Endothelial cell of umbilical vein (primary cell): ENCODE measurements around the gene ANKHD1. TPM values are rescaled to one million over a fixed set of nuclear protein-coding genes. Genes with fewer than 3 reads are reported as not detected.

ENCODE experiments used
- BruUV-seq: library from RNA; stranded (reverse); fragments of 400-500 nt; replicated peaks from 2 replicates; lab custom pipeline; 2021; lab: Mats Ljungman, UMichigan
- CTCF ChIA-PET: fragments of 300-600, 350-600 bp; sonication (Branson Sonifier 250); formaldehyde crosslinking; loops from one replicate; lab custom pipeline; 2021; ENCODE audit warnings: antibody characterized with exemption, inconsistent platforms; lab: Charles Lee
- POLR2A ChIA-PET: fragments of 300-600, 350-600 bp; sonication (Branson Sonifier 250); formaldehyde crosslinking; loops from one replicate; lab custom pipeline; 2021; ENCODE audit warnings: antibody characterized with exemption, inconsistent platforms; lab: Charles Lee
- DNase-seq: peaks from one replicate; pipeline ENCODE4 v3.0.0-alpha.2; 2011; ENCODE audit warnings: low read depth, low spot score
- FAIRE-seq: peaks from 2 replicates; lab custom pipeline; 2011; peaks lifted over from hg19 to GRCh38; lab: Jason Lieb, UNC
- H2AFZ ChIP-seq: 2 replicates; pipeline ENCODE4 v1.6.0; 2012; ENCODE audit warnings: low read depth, low read length, control low read depth, inconsistent platforms
- H3K27ac ChIP-seq: 2 replicates; pipeline ENCODE4 v1.5.1; 2011; ENCODE audit warnings: low read depth, mild to moderate bottlenecking, control low read depth, low read length, moderate library complexity; ENCODE audit not compliant: insufficient read depth
- H3K27me3 ChIP-seq, 2 experiments: 2 replicates each; pipeline versions ENCODE4 v1.6.0 to v1.6.1; 2011; ENCODE audit warnings: low read length in 2 of 2, mixed read lengths in 1 of 2; ENCODE audit not compliant: control insufficient read depth in 2 of 2, insufficient read depth in 2 of 2
- H3K36me3 ChIP-seq, 2 experiments: 2 replicates in 1 of 2; 3 replicates in 1 of 2; pipeline ENCODE4 v1.5.1; 2011; ENCODE audit warnings: low read length in 2 of 2, mild to moderate bottlenecking in 1 of 2, moderate library complexity in 1 of 2; ENCODE audit not compliant: control insufficient read depth in 2 of 2, insufficient read depth in 2 of 2; ENCODE audit errors: extremely low read depth in 1 of 2
- H3K4me1 ChIP-seq: 3 replicates; pipeline ENCODE4 v1.5.1; 2011; ENCODE audit warnings: mild to moderate bottlenecking, low read length; ENCODE audit not compliant: control insufficient read depth, insufficient read depth; ENCODE audit errors: extremely low read depth
- H3K4me2 ChIP-seq: 2 replicates; pipeline ENCODE4 v1.6.1; 2011; ENCODE audit warnings: low read length, control low read depth, mixed read lengths; ENCODE audit not compliant: insufficient read depth
- H3K4me3 ChIP-seq, 3 experiments: fragments of 200-600 bp in 1 of 3; sonication (generic), shearing (Covaris generic) in 1 of 3; replicated peaks in 1 of 3; 2 replicates each; pipeline ENCODE4 v1.5.1; 2011 to 2016; ENCODE audit warnings: control low read depth in 3 of 3, low read length in 3 of 3, mild to moderate bottlenecking in 2 of 3, inconsistent platforms in 1 of 3, low read depth in 1 of 3, moderate library complexity in 1 of 3; ENCODE audit not compliant: insufficient read depth in 1 of 3
- H3K79me2 ChIP-seq: 2 replicates; pipeline ENCODE4 v1.6.0; 2012; ENCODE audit warnings: low read length, inconsistent platforms; ENCODE audit not compliant: control insufficient read depth, insufficient read depth
- H3K9ac ChIP-seq: replicated peaks from 2 replicates; pipeline ENCODE3; 2011; ENCODE audit warnings: low read length, control low read depth; ENCODE audit not compliant: insufficient read depth; ENCODE audit errors: extremely low read depth
- H3K9me1 ChIP-seq: replicated peaks from 3 replicates; pipeline ENCODE4 v1.6.0; 2011; ENCODE audit warnings: mild to moderate bottlenecking, low read length; ENCODE audit not compliant: control insufficient read depth, insufficient read depth; ENCODE audit errors: extremely low read depth
- H3K9me3 ChIP-seq: replicated peaks from 2 replicates; pipeline ENCODE4 v1.5.1; 2012; ENCODE audit warnings: low read length, inconsistent platforms; ENCODE audit not compliant: control insufficient read depth, insufficient read depth
- H4K20me1 ChIP-seq: replicated peaks from 2 replicates; pipeline ENCODE3; 2011; ENCODE audit warnings: mild to moderate bottlenecking, low read length; ENCODE audit not compliant: control insufficient read depth, insufficient read depth; ENCODE audit errors: extremely low read depth
- CTCF ChIP-seq, 2 donors: IDR thresholded peaks; 1 replicate in 1 of 2; 2 replicates in 1 of 2; pipeline ENCODE4 v1.5.1; 2011; ENCODE audit warnings: low read length in 2 of 2, mild to moderate bottlenecking in 2 of 2, moderate library complexity in 2 of 2, control low read depth in 1 of 2, inconsistent platforms in 1 of 2, low read depth in 1 of 2; ENCODE audit not compliant: insufficient read depth in 1 of 2; ENCODE audit errors: extremely low read depth in 1 of 2
- POLR2AphosphoS5 ChIP-seq: IDR thresholded peaks from 2 replicates; pipeline ENCODE4 v1.6.1; 2012; ENCODE audit warnings: low read depth, mild to moderate bottlenecking, control low read depth, low read length, moderate library complexity; ENCODE audit not compliant: insufficient read depth
- dilution Hi-C: fragments of 300-500 bp; cut with MboI; formaldehyde crosslinking; loops from one replicate; pipeline ENCODE4 v1.15.0; 2019; ENCODE audit warnings: low sequenced_read_pairs; ENCODE audit not compliant: extremely low pct_ligation_motif_present
- intact Hi-C: fragments of 100-400 bp; cut with micrococcal nuclease; formaldehyde crosslinking; loops from one replicate; pipeline ENCODE4 v1.10.0; 2022
- polyA plus RNA-seq, 4 experiments: library from polyadenylated mRNA; depleted of rRNA in 3 of 4; stranded (reverse) in 3 of 4; unstranded in 1 of 4; fragments of >200 nt; gene quantifications; 2 replicates each; pipeline versions ENCODE4 v1.2.1 to v1.2.3, GENCODE V29; 2011 to 2012; ENCODE audit warnings: missing spikeins in 1 of 4
- total RNA-seq: library from RNA; stranded (reverse); gene quantifications from 2 replicates; pipeline ENCODE4 v1.2.3, GENCODE V29; 2021

ANKHD1 gene
- total and polyA plus RNA-seq, 2 donors (not counting 3 experiments of a cell fraction or from before 2014, with no cell fraction given), result 56.1 to 87.0 TPM

- DNase-seq, result peak; percentile 61
- POLR2A ChIA-PET, result no interaction called here
- Histone ChIP-seq H2AFZ (peak overlapping the region; percentile 90), H3K9ac (no peak overlapping the region), H3K79me2 (no peaks in the 10 kb centered on the region), H3K9me3 (no peaks in the 10 kb centered on the region), H3K9me1 (no peaks in the 10 kb centered on the region), H3K4me1 (peaks cover 3% of the 10 kb centered on the region), H3K27ac (no peak overlapping the region), H4K20me1 (no peaks in the 10 kb centered on the region), H3K36me3 (no peaks in the 10 kb centered on the region), H3K4me3 (peak overlapping the region in 2 of 3 experiments; percentile 20 to 24), H3K27me3 (no peaks in the 10 kb centered on the region), H3K4me2 (peak overlapping the region; percentile 52)
- intact Hi-C loops (loop anchor here (1.0 kb wide), 2 partner anchors 272 to 357 kb away; no protein-coding TSS in a partner anchor), dilution Hi-C loops (no loop called here)
- peak; percentile 87 for FAIRE-seq
- CTCF ChIA-PET, result interaction anchor here (0.6 to 4.1 kb wide), 35 partner anchors 8 to 357 kb away, joined by 3 to 64 read pairs (median 5); partner anchors contain the start of genes HBEGF, IK, NDUFA2 and WDR55
- no TSS peak for BruUV-seq
- TF ChIP-seq POLR2AphosphoS5, result no peak
- peak; percentile 97 to 98 for TF ChIP-seq CTCF (IDR thresholded peaks at IDR 0.05; ENCODE audit: extremely low read depth in 1 of 2, insufficient read depth in 1 of 2, low read depth in 1 of 2, low read length in 2 of 2)
Observed at GRCh38 chr5:140362875-140363630, 38.6 kb upstream of the ANKHD1 start.
